Measurements from ENCODE around the gene CACTIN.
"Not testable (repeated sequence)": the region's sequence is repeated elsewhere in the genome, so short reads cannot be mapped to it uniquely, and the experiment has no call there.

The CACTIN gene

DNA sequence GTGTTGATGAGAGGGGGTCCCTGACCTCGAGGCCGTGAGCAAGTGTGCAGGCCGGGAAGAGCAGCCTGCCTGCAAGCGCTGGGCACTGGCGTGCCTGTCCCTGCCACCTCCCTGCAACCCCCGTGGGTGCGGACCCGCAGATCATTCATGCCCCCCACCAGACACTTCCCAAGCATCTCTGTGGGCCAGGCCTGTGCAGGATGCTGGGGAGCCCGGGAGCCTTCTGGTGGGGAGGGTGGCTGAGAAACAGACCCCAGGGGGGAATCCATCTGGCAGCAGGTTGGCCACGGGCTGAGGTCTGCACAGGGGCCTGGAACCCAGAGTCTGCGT lies 18.4 kb upstream of the CACTIN start:
- DNase-seq: no peak

GRCh38 chr19:3644351-3645066 lies 17.9 kb upstream of the CACTIN start:
- DNase-seq: no peak

GRCh38 chr19:3643674-3644313 lies 17.2 kb upstream of the CACTIN start:
- no peak for DNase-seq

DNA sequence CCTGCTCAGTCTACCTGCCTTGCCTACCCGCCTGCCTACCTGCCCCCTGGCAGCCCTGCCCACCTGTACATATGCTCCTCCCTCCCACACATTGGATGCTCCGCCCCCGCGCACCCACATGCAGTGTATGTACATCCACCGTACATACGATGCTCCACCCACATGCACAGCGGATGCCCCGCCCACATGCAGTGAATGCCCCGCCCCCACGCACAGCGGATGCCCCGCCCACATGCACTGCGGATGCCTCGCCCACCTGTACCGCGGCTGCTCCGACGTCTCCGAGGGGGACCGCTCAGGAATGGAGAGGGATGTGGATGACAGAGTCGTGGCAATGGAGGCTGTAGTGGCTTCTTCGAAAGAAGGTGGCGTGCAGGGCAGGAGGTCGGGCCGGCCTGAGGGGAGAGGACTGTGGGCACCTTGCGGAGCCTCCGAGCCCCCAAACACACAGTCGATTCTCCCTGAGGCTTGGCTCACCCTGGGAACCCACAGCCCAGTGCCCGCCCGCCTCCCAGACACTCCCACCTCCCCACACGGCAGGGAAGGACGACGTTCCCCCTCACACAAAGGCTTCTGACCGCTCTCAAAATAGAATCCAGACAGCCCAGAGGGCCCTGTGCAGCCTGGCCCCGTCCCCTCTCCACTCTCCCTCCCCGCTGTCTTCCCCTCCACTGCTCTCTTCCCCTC lies 16.5 kb upstream of the CACTIN start:
- DNase-seq: no peak

DNA sequence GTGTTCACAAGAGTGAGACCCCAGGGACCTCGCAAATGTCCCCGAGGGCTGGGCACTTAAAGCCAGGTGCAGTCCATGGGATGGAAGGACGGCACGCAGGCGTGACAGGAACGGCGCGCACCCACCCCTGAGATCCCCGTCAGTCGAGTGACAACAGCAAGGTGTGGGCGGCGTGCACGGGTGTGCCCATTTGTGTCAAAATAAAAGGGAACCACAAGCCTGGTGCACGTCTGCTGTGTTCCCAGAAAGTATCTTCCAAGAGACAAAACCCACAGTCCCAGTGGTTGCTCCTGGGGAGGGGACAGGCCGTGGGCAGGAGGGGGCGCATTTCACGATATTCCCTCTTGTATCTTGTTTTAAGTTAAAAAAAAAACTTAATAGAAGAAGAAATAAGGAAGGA lies 15.7 kb upstream of the CACTIN start:
- no peak for DNase-seq

DNA sequence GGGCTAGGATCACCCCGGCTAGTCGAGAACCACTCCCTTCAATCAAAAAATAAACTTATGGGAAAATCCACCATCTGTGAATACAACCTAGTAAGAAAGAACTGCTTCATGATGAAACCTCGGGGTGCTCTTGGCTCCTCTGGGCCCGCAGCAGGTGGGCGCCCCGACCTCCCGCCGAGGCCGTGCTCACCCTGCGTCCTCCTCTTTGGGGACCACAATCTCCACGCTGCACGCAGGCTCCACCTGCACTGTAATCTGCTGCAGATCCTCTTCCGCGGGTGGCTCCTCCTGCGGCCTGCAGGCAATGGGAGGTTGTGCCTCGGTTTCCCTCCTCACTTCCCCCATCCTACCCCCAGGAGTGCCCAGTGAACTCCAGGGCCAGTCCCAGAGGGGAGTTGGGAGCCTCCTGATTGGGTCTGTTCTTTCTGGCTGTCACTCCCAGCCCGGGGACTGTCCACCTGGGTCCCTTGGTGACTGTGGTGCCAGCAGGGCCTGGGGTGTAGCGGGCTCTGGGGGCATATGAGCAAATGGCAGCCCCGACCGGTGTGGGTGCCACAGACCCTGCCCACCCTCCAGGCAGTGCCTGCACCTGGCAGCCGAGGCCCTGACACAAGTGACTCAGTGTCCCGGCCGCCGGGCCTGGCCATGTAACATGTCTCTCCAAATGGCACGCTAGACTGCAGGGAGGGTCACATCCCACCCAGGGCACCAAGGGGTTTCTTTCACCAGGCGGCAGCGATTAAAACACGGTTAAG lies 15.1 kb upstream of the CACTIN start:
- DNase-seq: no peak

- no peak for DNase-seq
These were observed 12.9 kb upstream of the CACTIN start for GRCh38 chr19:3639479-3639878.

DNA sequence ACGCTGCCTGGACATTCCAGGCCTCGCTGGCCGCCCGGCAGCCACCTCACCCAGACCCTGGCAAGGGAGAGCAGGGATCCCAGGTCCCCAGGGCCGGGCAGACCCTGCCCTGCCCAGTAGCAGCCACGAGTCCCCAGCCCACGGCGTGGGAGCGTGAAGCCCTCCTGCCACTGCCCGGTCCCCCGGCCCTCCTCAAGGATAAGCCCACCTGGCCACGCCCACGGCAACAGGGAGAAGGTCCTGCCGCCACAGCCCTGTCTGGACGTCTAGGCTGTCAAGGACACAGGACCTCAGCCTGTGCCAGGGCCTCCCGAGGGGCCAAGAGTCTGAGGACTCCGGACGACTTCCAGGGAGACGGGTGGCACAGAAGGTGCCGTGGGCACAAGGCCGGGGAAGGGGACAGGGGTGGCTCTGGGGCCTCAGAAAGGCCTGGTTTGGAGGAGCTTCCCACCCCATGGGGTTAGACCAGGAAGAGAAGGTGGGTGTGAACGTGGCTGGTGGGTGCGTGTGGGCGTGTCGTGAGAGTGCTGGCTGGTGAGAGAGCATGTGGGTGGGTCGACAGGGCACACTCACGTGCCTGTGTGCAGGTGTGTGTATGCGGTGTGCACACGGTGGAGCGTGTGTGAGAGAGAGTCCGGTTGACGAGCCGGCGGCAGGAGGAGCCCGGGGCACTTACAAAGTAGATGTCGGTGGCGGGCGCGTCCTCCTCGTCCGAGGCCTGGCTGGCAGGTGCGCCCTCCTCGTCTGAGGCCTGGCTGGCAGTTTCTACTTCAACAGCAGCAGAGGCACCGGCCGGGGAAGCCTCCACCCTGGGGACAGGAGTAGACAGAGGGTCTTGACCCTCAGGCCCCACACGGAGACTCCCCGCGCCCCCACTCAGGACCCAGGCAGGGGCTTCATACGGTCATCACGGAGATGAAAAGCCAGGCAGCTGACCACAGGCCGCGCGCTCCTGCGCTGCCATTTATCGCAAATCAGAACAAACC lies 11.9 kb upstream of the CACTIN start:
- no peak for DNase-seq

DNA sequence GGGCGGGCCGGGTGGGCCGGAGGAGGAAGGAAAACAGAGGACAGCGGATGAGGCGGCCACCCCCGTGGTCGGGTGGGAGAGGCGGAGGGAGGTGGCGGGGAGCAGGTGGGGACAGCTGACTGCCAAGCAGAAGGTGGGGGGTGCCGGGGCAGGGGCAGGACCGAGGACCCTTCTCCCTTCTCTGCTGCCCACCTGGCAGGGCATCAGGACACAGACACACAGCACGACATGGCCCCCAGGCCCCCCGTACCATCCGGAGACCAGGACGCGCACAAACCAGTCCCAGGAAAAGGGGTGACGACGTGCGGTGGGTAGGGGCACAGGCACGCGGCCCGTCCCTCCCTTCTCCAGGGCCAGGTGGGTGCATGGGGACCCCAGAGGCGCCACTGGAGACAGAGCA lies 11.0 kb upstream of the CACTIN start:
- no peak for DNase-seq

DNA sequence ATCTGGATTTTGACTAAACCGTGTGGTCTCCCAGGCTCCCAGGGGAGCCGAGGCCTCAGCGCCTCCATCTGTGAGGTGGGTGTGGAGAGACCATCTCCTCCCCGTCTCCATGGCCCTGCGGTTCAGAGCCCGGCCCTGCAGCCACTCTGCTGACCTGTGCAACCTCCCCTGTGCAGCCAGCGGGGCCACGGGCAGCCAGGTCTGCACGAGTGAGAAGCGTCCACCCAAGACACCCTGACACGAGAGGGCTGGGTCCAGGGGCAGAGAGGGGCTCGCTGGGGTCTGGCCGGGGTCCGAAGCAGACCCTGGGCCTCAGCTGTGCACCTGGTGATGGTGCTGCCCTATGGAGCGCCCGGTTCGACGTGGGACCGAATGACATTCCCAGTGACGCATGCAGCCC lies 10.4 kb upstream of the CACTIN start:
- DNase-seq: no peak

- no peak for DNase-seq
These were observed 9.9 kb upstream of the CACTIN start for GRCh38 chr19:3636506-3636905.

DNA sequence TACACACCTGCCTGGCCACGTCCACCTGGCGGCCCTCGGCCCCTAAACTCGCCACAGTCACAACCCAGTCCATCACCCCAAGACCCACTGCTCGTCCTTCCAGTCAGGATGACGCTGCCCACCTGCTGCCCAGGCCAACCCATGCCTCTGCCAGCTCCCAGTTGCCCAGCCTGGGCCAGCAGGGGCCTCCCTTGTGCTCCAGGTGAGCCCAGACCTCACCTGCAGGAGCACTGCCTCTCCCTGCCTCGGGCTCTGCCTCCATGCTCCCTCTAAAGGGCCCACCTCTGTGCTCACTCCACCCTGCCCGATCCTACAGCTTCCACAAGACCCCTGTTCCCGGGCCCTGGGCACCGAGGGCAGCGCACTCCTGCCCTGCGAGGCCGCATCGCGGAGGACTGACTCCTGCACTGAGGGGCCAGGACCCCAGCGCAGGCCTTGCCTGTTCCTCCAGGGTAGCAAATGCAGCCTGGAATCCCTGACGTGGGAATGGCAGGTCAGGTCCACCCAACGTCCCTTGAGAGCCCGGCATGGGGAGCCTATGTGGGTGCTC lies 8.0 kb upstream of the CACTIN start:
- DNase-seq: no peak

- no peak for DNase-seq
These were observed 7.0 kb upstream of the CACTIN start for GRCh38 chr19:3633559-3633988.

- no peak for DNase-seq
These were observed 6.4 kb upstream of the CACTIN start for GRCh38 chr19:3632739-3633558.

DNA sequence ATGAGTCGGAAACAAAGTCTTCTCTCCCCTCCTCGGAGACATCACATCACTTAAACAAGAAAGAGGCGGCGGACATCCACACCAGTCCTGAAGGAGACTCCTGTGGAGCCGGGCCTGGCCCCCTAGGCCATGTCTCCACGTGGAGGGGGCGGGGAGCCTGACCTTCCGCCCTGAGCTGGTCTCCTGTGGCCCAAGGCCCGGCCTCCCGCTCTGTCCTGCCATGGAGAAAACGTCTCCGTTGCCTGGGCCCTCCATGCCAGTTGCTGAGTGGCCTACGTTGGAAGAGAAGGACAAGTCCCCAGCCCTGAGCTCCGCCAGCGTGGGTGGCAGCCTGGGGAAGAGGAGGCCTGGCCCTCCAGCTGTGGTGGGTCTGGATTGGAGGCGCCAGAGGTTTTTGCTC lies 5.5 kb upstream of the CACTIN start:
- DNase-seq: no peak

GRCh38 chr19:3631053-3631861 lies 4.7 kb upstream of the CACTIN start:
- no peak for DNase-seq

DNA sequence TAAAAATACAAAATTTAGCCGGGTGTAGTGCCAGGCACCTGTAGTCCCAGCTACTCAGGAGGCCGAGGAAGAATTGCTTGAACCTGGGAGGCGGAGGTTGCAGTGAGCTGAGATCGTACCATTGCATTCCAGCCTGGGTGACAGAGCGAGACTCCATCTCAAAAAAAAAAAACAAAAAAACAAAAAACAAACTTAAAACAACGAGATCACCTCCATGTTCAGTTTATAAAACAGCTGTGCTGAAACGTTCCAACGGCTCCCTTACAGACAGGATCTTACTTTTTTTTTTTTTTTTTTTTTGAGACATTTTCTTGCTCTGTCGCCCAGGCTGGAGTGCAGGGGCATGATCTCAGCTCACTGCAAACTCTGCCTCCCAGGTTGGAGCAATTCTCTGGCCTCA lies 2.2 kb upstream of the CACTIN start:
- DNase-seq: not testable (repeated sequence)

DNA sequence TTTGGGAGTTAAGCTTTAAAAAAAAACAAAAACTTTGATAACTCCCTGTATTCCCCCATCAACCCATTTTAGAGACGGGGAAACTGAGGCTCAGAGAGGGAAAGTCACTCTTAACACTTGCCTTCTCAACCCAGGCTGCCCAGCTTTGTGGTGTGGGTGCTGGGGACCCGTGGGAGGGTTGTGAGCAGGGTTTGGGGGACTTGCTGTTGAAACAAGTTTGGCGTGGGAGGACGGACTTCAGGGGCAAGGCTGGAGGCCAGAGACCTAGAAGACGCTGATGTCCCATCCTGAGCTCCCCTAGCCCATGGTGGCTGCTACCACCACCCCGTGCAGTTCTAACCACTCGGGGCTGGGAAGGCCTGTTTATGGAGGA lies 747 bp upstream of the CACTIN start:
- no peak for DNase-seq

DNA sequence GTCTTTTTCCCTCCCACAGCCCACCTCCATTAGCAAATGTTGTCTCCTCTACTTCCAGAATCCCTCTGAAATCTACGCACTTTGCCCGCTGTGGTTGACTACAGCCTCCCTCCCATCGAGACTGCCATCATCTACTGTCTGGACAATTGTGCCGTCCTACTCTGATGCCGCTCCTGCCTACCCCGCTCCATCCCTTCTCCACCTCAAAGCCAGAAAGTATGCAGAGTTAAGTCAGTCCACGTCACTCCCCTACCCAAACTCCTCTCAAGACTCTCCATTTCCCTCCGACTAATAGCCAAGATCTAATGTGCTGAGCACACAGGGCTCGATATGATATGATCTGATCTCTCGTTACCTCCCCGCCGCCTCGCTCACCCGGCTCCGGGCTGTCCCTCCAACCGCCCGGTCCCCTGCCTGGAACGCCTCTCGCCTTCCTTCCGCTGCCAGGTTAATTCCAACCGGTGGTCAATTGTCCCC lies 556 bp downstream of the CACTIN start:
- DNase-seq: peak in 1 of 3 donors; percentile 33

DNA sequence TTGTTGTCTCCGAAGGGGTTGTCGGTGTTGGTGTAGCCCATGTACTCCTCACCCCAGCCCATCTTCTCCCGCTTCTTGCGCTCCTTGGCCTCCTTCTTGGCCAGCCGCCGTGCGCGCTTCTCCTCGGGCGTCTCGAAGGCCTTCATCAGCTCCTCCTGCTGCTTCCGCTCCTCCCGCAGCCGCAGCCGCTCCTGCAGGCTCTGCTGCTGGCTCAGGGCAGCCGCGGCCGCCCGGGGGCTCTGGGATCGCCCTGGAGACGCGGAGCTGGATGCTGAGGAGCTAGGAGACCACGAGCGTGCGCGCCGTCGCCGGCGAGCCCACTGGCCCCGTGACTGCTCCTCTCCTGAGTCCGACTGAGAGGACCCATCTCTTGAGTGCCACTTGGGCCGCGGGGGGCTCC lies 2.9 kb downstream of the CACTIN start:
- no peak for DNase-seq
